Right lobe of liver (tissue), 4 donors: ENCODE data around the gene MYOM3.

Experiments used
- POLR2A ChIP-seq: fragments of 450-650 bp; IDR thresholded peaks from one replicate; pipeline ENCODE4 v1.6.1; 2017; ENCODE audit warnings: antibody characterized with exemption, mild to moderate bottlenecking
- TF ChIP-seq, protein P1 (sequence below), 4 donors: fragments of 200-600 bp in 3 of 4; fragments of 450-650 bp in 1 of 4; IDR thresholded peaks; one replicate each; pipeline versions ENCODE4 v1.5.1 to v1.8.0; 2016 to 2022; ENCODE audit warnings: antibody characterized with exemption in 4 of 4, mild to moderate bottlenecking in 2 of 4
- donor health status: DM: no; HTN: no; CAD: no.
- donor health status: DM: no; HTN: no; CAD: no.
- donor health status: DM: no; HTN: yes; CAD: no.

DNA sequence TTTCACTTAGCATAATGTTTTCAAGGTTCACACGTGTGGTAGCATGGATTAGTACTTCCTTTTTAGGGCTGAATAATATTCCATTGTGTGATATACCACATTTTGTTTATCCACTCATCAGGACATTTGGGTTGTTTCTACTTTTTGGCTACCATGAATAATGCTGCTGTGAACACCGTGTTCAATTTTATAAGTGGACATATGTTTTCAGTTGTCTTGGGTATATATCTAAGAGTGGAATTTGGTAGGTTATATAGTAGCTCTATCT lies 27.2 kb upstream of the MYOM3 start:
- TF ChIP-seq, protein P1, sequence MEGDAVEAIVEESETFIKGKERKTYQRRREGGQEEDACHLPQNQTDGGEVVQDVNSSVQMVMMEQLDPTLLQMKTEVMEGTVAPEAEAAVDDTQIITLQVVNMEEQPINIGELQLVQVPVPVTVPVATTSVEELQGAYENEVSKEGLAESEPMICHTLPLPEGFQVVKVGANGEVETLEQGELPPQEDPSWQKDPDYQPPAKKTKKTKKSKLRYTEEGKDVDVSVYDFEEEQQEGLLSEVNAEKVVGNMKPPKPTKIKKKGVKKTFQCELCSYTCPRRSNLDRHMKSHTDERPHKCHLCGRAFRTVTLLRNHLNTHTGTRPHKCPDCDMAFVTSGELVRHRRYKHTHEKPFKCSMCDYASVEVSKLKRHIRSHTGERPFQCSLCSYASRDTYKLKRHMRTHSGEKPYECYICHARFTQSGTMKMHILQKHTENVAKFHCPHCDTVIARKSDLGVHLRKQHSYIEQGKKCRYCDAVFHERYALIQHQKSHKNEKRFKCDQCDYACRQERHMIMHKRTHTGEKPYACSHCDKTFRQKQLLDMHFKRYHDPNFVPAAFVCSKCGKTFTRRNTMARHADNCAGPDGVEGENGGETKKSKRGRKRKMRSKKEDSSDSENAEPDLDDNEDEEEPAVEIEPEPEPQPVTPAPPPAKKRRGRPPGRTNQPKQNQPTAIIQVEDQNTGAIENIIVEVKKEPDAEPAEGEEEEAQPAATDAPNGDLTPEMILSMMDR (IDR thresholded peaks at IDR 0.05): no peak
- no peak for TF ChIP-seq POLR2A
